HCT116 (cell line): ENCODE data around the gene ACMSD. TPM values are rescaled to one million over a fixed set of nuclear protein-coding genes. Genes with fewer than 3 reads are reported as not detected.

Experiments used
- ATAC-seq: fragments of 200-7000 bp; cut with Tn5 transposase; 2 replicates; pipeline ENCODE4 v1.9.1; 2020; ENCODE audit warnings: mild to moderate bottlenecking, moderate library complexity
- BruUV-seq: library from RNA; stranded (reverse); fragments of 400-500 nt; replicated peaks from 2 replicates; lab custom pipeline; 2021; lab: Mats Ljungman, UMichigan
- CTCF ChIA-PET: fragments of 300-600 bp; sonication (Branson Sonifier 250); formaldehyde crosslinking; loops from one replicate; lab custom pipeline; 2021; ENCODE audit warnings: antibody characterized with exemption; lab: Charles Lee
- POLR2A ChIA-PET: fragments of 300-600, 350-600 bp; sonication (Branson Sonifier 250); formaldehyde crosslinking; loops from one replicate; lab custom pipeline; 2021; ENCODE audit warnings: antibody characterized with exemption; lab: Charles Lee
- RAD21 ChIA-PET, 2 experiments: fragments of 300-600 bp; sonication (Branson Sonifier 250); formaldehyde crosslinking; loops; one replicate each; lab custom pipeline; 2023; ENCODE audit warnings: low total read pairs in 2 of 2; ENCODE audit not compliant: uncharacterized antibody in 2 of 2, unreplicated experiment in 2 of 2, low non-redundant PET in 1 of 2; lab: Charles Lee
- DNase-seq: peaks from one replicate; pipeline ENCODE4 v3.0.0-alpha.2; 2010; ENCODE audit warnings: low read depth, low spot score
- H2AFZ ChIP-seq: fragments of 200-600 bp; shearing (Covaris generic), sonication (generic); 2 replicates; pipeline ENCODE4 v1.6.1; 2017; ENCODE audit warnings: low read depth, mixed run types, mixed read lengths, antibody characterized with exemption, low read length; ENCODE audit not compliant: poor library complexity, severe bottlenecking
- H3K27ac ChIP-seq: 2 replicates; pipeline ENCODE4 v1.5.1; 2012; ENCODE audit warnings: low read depth, low read length
- H3K27me3 ChIP-seq: fragments of 200-600 bp; sonication (generic); 2 replicates; pipeline ENCODE4 v1.6.1; 2016; ENCODE audit warnings: mixed run types, low read length, mixed read lengths; ENCODE audit not compliant: insufficient read depth
- H3K36me3 ChIP-seq, 2 experiments: fragments of 200-500 bp in 1 of 2; fragments of 200-600 bp in 1 of 2; sonication (Bioruptor generic) in 1 of 2; sonication (generic) in 1 of 2; 2 replicates each; pipeline versions ENCODE4 v1.5.1 to v1.6.1; 2014 to 2016; ENCODE audit warnings: low read length in 2 of 2, inconsistent platforms in 1 of 2, mixed read lengths in 1 of 2, mixed run types in 1 of 2; ENCODE audit not compliant: insufficient read depth in 2 of 2, control insufficient read depth in 1 of 2
- H3K4me1 ChIP-seq, 2 experiments: fragments of 200-600 bp in 1 of 2; sonication (generic) in 1 of 2; 2 replicates each; pipeline versions ENCODE4 v1.5.1 to v1.6.1; 2012 to 2017; ENCODE audit warnings: low read length in 2 of 2, inconsistent platforms in 1 of 2, mild to moderate bottlenecking in 1 of 2, mixed read lengths in 1 of 2, mixed run types in 1 of 2, moderate library complexity in 1 of 2; ENCODE audit not compliant: insufficient read depth in 2 of 2, control insufficient read depth in 1 of 2
- H3K4me2 ChIP-seq: fragments of 200-600 bp; sonication (generic); 2 replicates; pipeline ENCODE4 v1.6.1; 2017; ENCODE audit warnings: mixed run types, low read length, mixed read lengths
- H3K4me3 ChIP-seq, 2 experiments: fragments of 200-600 bp in 1 of 2; sonication (generic) in 1 of 2; replicated peaks in 1 of 2; 2 replicates each; pipeline ENCODE4 v1.5.1; 2011 to 2016; ENCODE audit warnings: low read length in 2 of 2, control low read depth in 1 of 2, low read depth in 1 of 2, mild to moderate bottlenecking in 1 of 2, mixed read lengths in 1 of 2, mixed run types in 1 of 2
- H3K79me2 ChIP-seq: fragments of 200-600 bp; sonication (generic); 2 replicates; pipeline ENCODE4 v1.6.1; 2017; ENCODE audit warnings: mild to moderate bottlenecking, mixed run types, low read length, moderate library complexity, mixed read lengths; ENCODE audit not compliant: insufficient read depth
- H3K9ac ChIP-seq: fragments of 200-600 bp; sonication (generic); 2 replicates; pipeline ENCODE4 v1.6.1; 2016; ENCODE audit warnings: low read length, mixed read lengths
- H3K9me2 ChIP-seq: fragments of 200-600 bp; sonication (generic), shearing (Covaris generic); 2 replicates; pipeline ENCODE4 v1.6.1; 2017; ENCODE audit warnings: mixed run types, mild to moderate bottlenecking, moderate library complexity; ENCODE audit not compliant: insufficient read depth
- H3K9me3 ChIP-seq, 2 experiments: fragments of 200-500 bp in 1 of 2; fragments of 200-600 bp in 1 of 2; sonication (Bioruptor generic) in 1 of 2; sonication (generic) in 1 of 2; 2 replicates each; pipeline ENCODE4 v1.6.1; 2014 to 2017; ENCODE audit warnings: low read length in 2 of 2, mixed read lengths in 2 of 2, inconsistent platforms in 1 of 2, low read depth in 1 of 2, mild to moderate bottlenecking in 1 of 2, mixed run types in 1 of 2, moderate library complexity in 1 of 2; ENCODE audit not compliant: control insufficient read depth in 1 of 2, insufficient read depth in 1 of 2
- H4K20me1 ChIP-seq: fragments of 200-600 bp; sonication (generic), shearing (Covaris generic); 2 replicates; pipeline ENCODE4 v1.6.1; 2017; ENCODE audit warnings: mixed run types, mild to moderate bottlenecking, moderate library complexity; ENCODE audit not compliant: insufficient read depth
- CBX3 ChIP-seq: IDR thresholded peaks from 2 replicates; pipeline ENCODE4 v1.6.1; 2012; ENCODE audit warnings: low read depth
- EGR1 ChIP-seq: IDR thresholded peaks from 2 replicates; pipeline ENCODE4 v1.6.1; 2012; ENCODE audit warnings: low read depth
- ELF1 ChIP-seq: IDR thresholded peaks from 2 replicates; pipeline ENCODE4 v1.6.1; 2012; ENCODE audit warnings: low read depth, borderline replicate concordance
- JUND ChIP-seq: IDR thresholded peaks from 2 replicates; pipeline ENCODE4 v1.6.1; 2012
- MAX ChIP-seq: IDR thresholded peaks from 2 replicates; pipeline ENCODE4 v1.6.1; 2012
- SRF ChIP-seq: IDR thresholded peaks from 2 replicates; pipeline ENCODE4 v1.6.1; 2012; ENCODE audit warnings: low read depth
- intact Hi-C: fragments of 100-400 bp; cut with micrococcal nuclease; formaldehyde crosslinking; loops from 2 replicates; pipeline ENCODE4 v1.10.0; 2022
- total RNA-seq: library from RNA; stranded (reverse); gene quantifications from one replicate; pipeline ENCODE4 v1.2.1, GENCODE V29; 2021; ENCODE audit not compliant: unreplicated experiment

The ACMSD gene
- total RNA-seq, 1 experiment from 2014 or later, result not detected

- TF ChIP-seq JUND (no peak), EGR1 (no peak), ELF1 (no peak), MAX (no peak), SRF (no peak)
- RAD21 ChIA-PET, result no interaction called here
- Histone ChIP-seq H3K27me3 (no peaks in the 10 kb centered on the region), H3K79me2 (peaks cover 100% of the 10 kb centered on the region), H3K27ac (no peak overlapping the region), H3K36me3 (peaks cover 0 to 4% of the 10 kb centered on the region in 2 experiments; a peak in 3 of 4 replicates), H3K4me3 (no peak overlapping the region), H2AFZ (no peak overlapping the region), H3K4me1 (peaks cover 7 to 11% of the 10 kb centered on the region in 2 experiments; a peak in 3 of 4 replicates), H3K9ac (no peak overlapping the region), H3K9me3 (no peaks in the 10 kb centered on the region), H3K4me2 (no peak overlapping the region), H3K9me2 (no peaks in the 10 kb centered on the region), H4K20me1 (peaks cover 44% of the 10 kb centered on the region; the same call in 1 of the 2 replicates)
- ATAC-seq (no peak), DNase-seq (no peak)
- CTCF ChIA-PET, result no interaction called here
- no TSS peak for BruUV-seq
- POLR2A ChIA-PET, result no interaction called here
- intact Hi-C loops, result no loop called here
Measured at GRCh38 chr2:134924912-134925311, 86.5 kb downstream of the ACMSD start.

GRCh38 chr2:134926231-134926931 is 88.0 kb downstream of the ACMSD start:
- POLR2A ChIA-PET, result no interaction called here
- H3K4me2 ChIP-seq, result no peak overlapping the region
- H3K27me3 ChIP-seq, result no peaks in the 10 kb centered on the region
- TF ChIP-seq SRF (no peak), CBX3 (no peak)
- ATAC-seq (no peak), DNase-seq (no peak)
- no peak overlapping the region for H3K27ac ChIP-seq
- no TSS peak for BruUV-seq
- H3K4me1 ChIP-seq, result no peaks in the 10 kb centered on the region; a peak in 1 of 4 replicates
- peaks cover 0 to 4% of the 10 kb centered on the region in 2 experiments; a peak in 3 of 4 replicates for H3K36me3 ChIP-seq
- intact Hi-C loops, result no loop called here
- H3K9ac ChIP-seq, result no peak overlapping the region
- no peak overlapping the region for H3K4me3 ChIP-seq
- no peaks in the 10 kb centered on the region for H3K9me2 ChIP-seq
- peaks cover 39% of the 10 kb centered on the region; the same call in 1 of the 2 replicates for H4K20me1 ChIP-seq
- H2AFZ ChIP-seq, result no peak overlapping the region
- CTCF ChIA-PET, result no interaction called here
- H3K79me2 ChIP-seq, result peaks cover 100% of the 10 kb centered on the region
- RAD21 ChIA-PET, result no interaction called here
- H3K9me3 ChIP-seq, result no peaks in the 10 kb centered on the region
